NCI-H2081 treated with DMSO at 0.1 percent for 48 hours (cell line): ENCODE data around the gene GABBR1.
"Not testable (repeated sequence)": the region's sequence is repeated elsewhere in the genome, so short reads cannot be mapped to it uniquely, and the experiment has no call there.

Experiments
- DNase-seq: peaks from one replicate; lab custom pipeline; 2025; lab: John Stamatoyannopoulos, UW

The GABBR1 gene

GRCh38 chr6:29632789-29633533 lies at the start of gene GABBR1:
TSS of gene GABBR1 (minus strand) at chr6:29633183. CDS start at chr6:29632385, 798 bp downstream.
- peak; percentile 41 for DNase-seq

DNA sequence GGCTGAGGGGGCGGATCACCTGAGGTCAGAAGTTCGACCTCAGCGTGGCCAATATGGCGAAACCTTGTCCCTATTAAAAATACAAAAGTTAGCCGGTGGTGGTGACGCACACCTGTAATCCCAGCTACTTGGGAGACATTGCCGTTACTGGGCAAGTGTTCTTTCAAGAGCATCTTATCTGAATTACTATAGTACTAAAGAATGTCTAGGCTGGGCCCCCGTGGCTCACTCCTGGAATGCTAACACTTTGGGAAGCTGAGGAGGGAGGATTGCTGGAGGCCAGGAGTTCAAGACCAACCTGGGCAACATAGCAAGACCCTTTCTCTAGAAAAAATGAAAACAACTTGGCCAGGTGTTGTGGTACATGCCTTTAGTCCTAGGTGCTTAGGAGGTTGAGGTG lies 48.8 kb upstream of the GABBR1 start:
- DNase-seq: no peak

DNA sequence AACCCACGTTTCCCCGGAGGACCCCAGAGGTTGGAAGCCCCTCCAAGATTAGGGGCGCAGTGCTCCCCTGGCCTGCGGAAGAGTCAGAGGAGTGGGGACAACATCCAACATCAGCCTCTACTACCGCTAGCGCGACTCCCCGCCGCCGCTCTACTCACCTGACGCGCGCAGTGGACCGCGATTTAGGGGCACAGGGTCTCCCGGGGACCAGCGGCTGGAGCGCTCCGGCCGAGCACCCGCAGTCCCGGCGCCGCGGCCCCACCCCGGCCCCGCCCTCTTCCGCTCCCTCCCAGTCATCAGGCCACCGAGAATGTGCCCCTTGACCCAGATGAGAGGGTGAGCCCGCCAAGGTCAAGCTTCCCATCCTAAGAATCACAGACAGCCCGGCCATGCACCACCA lies 47.9 kb upstream of the GABBR1 start, which contains the start of gene ZFP57:
ZFP57 (minus strand) TSS at position 249 of the 400 bp plus-strand sequence. CDS start 4,149 bp downstream, outside the sequence.
- no peak for DNase-seq

DNA sequence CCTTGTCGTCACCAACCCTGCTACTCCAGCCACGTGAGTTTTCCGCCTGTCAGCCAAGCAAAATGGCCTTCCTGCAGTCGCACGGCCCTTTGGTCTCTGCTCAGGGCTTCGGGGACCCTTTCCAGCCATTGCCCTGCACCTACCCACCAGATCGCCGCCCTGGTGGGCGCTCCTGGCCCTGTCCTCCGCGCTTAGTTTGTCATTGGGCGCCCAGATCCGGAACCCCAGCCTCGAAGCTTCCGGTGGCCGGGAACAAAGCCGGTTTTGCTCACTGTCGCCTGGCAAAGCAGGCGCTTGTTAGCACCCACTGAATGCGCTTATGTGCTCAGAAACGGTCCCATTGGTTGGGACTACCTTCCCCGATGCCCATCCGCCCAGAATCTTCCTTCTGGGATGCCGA lies 47.4 kb upstream of the GABBR1 start:
- no peak for DNase-seq

DNA sequence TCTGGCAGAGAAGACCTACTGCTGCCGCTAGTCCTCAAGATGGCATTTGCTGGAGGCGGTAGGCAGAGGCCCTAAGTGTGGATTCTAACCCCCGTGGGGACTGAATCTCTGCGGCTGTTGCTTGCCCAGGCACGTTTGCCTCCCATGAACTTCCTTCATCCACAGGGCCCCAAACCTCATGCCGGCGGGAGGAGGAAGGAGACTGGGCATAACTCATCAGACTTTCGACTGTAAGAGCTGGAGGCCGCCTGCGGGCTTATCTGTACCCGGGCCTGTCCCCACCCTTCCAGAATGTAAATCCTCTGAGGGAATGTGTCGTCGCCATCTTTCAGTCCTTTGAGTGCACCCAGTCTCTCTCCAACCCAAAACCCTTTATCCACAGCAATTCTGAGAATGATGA lies 47.0 kb upstream of the GABBR1 start:
- no peak for DNase-seq

DNA sequence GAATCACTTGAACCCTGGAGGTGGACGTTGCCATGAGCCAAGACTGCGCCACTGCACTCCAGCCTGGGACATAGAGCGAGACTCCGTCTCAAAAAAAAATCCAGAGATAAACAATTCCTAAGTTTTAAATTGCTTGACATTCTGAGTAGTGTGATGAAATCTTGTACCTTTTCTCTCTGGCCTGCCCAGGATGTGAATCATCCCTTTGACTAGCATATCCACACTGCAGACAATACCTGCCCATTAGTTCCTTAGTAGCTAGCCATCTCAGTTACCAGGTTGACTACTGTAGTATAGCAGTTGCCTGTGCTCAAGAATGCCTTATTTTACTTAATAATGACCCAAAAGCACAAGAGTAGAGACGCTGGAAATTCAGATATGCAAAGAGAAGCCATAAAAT lies 45.1 kb upstream of the GABBR1 start:
- DNase-seq: no peak

DNA sequence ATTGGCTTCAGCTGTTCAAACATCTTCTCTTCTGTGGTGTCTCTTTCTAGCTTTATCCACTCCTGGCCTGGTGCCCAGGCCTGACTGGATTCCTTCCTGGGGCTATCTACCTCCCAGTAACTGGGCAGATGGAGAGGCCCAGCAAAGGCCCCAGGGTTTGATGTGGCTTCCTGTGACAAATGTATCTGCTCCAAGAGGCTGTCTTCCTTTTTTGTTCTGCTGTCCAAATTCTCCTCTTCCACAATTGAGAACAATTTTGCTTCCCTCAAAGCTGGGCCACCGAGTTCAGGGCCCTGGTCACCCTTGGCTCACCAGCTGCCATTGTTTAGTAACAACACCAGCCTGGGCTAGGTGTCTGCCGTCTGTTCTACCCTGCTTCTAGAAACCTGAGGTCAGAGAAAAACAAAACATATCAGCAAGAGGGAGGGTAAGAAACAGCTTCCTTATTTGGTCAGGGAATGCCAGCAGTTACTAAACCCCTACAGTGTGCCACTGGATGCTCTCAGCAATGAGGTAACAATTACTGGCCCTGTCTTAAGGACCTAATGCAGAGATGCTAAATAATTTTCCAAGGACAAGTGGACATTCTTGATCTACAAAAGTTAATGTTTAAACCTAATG lies 44.1 kb upstream of the GABBR1 start:
- no peak for DNase-seq

- DNase-seq: no peak
These were observed 42.6 kb upstream of the GABBR1 start for GRCh38 chr6:29675561-29675960.

- DNase-seq: no peak
These were observed 41.0 kb upstream of the GABBR1 start for GRCh38 chr6:29674008-29674407.

DNA sequence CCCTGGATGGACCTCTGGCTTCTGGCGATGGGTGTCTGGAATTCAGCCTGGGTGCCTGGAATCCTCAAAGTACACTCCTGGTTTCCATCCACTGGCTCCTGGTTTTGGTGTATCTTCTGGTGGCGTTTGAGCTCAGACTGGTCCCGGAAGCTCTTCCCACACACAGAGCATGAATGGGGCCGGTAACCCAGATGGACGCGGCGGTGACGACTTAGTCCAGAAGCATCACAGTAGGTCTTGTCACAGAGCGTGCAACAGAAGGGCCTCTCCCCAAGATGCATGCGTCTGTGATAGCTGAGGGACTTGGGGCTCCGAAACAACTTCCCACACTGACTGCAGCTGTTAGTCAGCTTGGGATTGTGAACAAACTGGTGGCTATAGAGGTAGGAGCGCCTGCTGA lies 40.2 kb upstream of the GABBR1 start:
- DNase-seq: no peak

DNA sequence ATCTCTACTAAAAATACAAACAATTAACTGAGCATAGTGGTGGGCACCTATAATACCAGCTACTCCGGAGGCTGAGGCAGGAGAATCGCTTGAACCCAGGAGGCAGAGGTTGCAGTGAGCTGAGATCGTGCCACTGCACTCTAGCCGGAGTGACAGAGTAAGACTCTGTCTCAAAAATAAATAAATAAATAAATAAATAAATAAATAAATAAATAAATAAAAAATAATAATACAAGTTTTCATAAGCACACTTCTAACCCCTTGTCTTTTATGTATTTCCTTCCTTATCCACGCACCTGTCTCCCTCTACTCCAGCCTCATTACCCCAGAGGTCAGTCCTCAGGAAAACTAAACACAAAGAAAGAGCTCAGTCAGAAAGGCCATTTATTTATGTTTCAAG lies 39.1 kb upstream of the GABBR1 start:
- not testable (repeated sequence) for DNase-seq

- no peak for DNase-seq
These were observed 38.0 kb upstream of the GABBR1 start for GRCh38 chr6:29671026-29671425.

DNA sequence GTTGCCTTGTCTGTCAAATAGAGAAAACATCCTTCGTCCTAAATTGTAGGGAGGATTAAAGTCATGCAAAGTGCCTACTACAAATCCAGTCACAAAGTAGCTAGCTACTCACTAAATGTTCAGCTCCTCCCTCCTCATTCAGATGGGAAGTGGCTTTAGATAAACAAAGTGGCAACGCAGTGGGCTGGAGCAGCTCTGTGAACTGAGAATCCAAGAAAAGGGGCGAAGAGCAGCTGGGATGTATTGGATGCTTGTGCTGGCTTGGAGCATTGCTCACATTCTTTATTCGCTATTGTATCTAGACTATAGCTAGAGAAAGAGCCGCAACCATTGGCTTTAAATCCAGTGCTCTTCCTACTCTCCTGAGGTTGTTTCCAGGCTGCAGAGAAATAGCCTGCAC lies 34.2 kb upstream of the GABBR1 start:
- no peak for DNase-seq

DNA sequence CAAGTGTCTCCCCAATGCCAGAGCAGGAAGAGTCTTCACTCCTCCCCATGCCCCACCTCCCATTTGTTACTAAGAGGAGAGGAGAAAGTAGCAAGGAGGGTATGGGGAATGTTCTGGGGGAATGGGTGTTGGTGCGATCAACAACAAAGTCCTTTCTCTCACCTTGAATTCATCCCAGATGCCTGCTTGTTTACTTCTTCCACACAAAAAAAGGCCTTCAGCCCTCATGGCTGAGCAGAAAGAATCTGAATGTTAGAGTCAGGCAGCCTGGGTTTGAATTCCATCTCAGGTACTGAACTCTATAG lies 33.8 kb upstream of the GABBR1 start:
- DNase-seq: no peak

- DNase-seq: no peak
These were observed 33.2 kb upstream of the GABBR1 start for GRCh38 chr6:29665942-29666825.

DNA sequence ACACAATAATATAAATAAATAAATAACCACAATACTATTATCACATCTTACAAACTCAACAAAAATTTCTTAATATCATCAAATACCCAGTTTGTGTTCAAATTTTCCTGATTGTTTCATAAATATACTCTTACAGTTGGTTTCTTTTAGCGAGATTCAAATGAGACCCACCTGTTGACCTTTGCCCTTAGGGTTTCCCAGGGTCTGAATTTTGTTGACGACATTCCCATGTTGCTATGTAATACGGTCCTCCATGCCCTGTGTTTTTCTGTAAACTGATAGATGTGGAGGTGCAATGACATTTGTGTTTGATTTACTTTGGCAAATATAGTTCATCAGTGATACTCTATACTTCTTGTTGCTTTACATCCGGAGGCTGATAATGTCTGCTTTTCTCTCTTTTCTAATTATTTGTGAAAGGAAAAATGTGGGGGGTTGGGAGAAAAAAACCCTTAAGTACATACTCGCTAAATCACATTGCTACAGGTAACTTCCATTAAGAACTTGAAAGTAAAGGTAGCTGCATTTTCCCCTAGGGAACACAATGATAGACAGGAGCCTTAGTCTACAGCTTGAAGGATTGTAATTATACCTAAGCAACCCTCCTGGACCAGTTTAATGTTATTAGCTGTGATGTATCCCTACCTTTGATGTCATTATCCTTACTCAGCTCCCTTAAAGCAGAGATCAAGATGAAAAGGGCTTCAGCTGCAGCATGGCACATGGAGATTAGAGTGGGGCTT lies 30.5 kb upstream of the GABBR1 start:
- DNase-seq: no peak

DNA sequence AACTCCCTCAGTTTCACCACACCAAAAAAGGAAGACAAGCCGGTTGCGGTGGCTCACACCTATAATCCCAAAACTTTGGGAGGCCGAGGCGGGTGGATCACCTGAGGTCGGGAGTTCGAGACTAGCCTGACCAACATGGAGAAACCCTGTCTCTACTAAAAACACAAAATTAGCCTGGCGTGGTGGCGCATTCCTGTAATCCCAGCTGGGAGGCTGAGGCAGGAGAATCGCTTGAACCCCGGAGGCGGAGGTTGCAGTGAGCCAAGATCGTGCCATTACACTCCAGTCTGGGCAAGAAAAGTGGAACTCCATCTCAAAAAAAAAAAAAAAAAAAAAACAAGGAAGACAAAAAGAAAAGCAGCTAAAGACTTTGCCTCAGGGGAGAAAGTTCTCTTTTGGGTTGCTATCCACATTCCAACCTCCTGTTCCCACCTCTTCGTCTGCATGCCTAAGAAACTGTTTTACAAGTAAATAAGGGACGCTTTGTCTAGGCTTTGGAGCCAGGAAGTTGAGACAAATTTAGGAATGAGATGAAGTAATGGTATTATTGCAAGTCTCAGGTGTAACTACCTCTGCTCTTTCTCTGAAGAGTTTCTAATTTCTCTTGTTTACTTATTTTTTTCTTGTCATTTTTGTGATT lies 28.6 kb upstream of the GABBR1 start:
- DNase-seq: not testable (repeated sequence)

DNA sequence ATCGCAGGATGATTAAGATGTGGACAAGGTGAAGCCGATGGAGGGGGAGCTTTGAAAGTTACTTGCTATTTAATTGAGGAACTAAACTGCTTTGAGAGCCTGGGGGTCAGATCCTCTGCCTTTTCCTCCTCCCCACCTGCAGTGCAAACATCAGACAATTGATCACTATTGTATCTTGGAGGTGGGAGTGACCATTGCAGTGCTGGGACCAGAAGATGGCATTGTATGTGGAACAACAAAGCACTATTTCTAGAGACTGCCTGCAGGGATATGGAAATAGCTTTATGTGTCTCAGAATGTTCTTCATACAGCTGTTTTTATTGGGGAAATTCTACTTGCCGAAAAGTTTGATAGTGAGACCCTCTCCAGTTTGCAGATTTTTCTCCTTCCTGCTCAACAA lies 28.1 kb upstream of the GABBR1 start:
- no peak for DNase-seq

- no peak for DNase-seq
These were observed 23.8 kb upstream of the GABBR1 start, which contains the start of gene MOG for GRCh38 chr6:29656798-29657197. TSS of gene MOG (plus strand) at chr6:29657092. CDS start at chr6:29657210, 118 bp downstream.

GRCh38 chr6:29656157-29656556 lies 23.2 kb upstream of the GABBR1 start:
- DNase-seq: no peak

- no peak for DNase-seq
These were observed 22.7 kb upstream of the GABBR1 start for GRCh38 chr6:29655658-29656057.
